ENCODE data around the gene CNOT6L.

Gene CNOT6L

DNA sequence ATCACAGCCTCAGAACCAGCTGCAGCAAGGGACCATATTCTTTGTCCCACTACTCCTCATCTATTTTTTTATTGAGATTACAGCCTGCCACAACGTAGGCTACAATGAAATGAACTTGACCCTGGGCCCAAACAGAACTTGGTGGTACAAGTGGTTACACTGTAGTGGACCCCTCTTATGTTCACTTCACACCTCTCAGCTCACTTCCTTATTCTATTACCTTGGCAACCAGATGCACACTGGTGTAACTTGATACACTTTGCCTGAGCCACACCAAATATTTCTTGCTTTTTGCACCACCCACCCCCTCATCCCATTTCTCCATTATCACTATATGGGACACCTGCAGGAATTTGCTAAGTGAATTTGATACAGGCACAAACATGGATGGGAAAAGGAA lies 107.7 kb downstream of the CNOT6L start:
- Histone ChIP-seq H2AFZ (ENCODE audit: low read length) (no peak overlapping the region), H3K36me3 (ENCODE audit: insufficient read depth, low read length) (0 out of 2 replicates have a peak, but pooled peaks cover 7% of the 10 kb centered on the region), H4K20me1 (ENCODE audit: insufficient read depth, low read length, poor library complexity, severe bottlenecking) (no peaks in the 10 kb centered on the region), H3K4me3 (ENCODE audit: low read length, poor library complexity, severe bottlenecking) (no peak overlapping the region), H3K79me2 (ENCODE audit: insufficient read depth, low read length) (no peaks in the 10 kb centered on the region), H3K4me1 (ENCODE audit: insufficient read depth, low read length, poor library complexity, severe bottlenecking) (peaks cover 8% of the 10 kb centered on the region), H3K9ac (ENCODE audit: low read depth, low read length, poor library complexity, severe bottlenecking) (no peak overlapping the region), H3K4me2 (ENCODE audit: low read depth, low read length, poor library complexity, severe bottlenecking) (no peak overlapping the region), H3K27me3 (ENCODE audit: insufficient read depth, low read length, poor library complexity, severe bottlenecking) (no peaks in the 10 kb centered on the region), H3K9me3 (ENCODE audit: insufficient read depth, low read depth, low read length) (no peaks in the 10 kb centered on the region), H3F3A (ENCODE audit: low read depth) (no peaks in the 10 kb centered on the region), H3K9me2 (replicated peaks; ENCODE audit: low read depth, low read length) (no peaks in the 10 kb centered on the region)
- TF ChIP-seq, protein P1, sequence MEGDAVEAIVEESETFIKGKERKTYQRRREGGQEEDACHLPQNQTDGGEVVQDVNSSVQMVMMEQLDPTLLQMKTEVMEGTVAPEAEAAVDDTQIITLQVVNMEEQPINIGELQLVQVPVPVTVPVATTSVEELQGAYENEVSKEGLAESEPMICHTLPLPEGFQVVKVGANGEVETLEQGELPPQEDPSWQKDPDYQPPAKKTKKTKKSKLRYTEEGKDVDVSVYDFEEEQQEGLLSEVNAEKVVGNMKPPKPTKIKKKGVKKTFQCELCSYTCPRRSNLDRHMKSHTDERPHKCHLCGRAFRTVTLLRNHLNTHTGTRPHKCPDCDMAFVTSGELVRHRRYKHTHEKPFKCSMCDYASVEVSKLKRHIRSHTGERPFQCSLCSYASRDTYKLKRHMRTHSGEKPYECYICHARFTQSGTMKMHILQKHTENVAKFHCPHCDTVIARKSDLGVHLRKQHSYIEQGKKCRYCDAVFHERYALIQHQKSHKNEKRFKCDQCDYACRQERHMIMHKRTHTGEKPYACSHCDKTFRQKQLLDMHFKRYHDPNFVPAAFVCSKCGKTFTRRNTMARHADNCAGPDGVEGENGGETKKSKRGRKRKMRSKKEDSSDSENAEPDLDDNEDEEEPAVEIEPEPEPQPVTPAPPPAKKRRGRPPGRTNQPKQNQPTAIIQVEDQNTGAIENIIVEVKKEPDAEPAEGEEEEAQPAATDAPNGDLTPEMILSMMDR (conservative IDR thresholded peaks at IDR 0.05; ENCODE audit: low read length), result no peak
- no peak for TF ChIP-seq EZH2phosphoT487 (IDR thresholded peaks at IDR 0.05; ENCODE audit: borderline replicate concordance)

DNA sequence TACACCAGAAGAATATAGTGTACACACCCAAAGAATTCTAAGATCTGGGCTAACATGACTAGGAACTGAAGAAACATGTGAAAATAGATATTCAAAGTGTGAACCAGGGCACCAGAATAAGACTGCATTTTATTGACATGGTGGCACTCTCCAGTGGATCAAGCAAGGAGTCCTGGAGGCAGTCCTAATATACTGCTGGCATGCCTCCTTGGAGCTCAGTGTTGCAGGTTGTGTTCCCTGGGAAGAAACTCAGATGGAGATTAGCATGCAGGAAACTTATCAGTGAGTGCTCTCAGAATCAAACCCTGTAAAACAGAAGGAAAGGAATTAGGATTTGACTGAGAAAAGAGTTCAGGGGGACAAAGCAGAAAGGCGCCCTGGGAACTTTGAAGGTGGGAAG lies 108.5 kb downstream of the CNOT6L start:
- no peak for TF ChIP-seq EZH2phosphoT487 (IDR thresholded peaks at IDR 0.05; ENCODE audit: borderline replicate concordance)
- TF ChIP-seq, protein P1 (conservative IDR thresholded peaks at IDR 0.05; ENCODE audit: low read length), result no peak
- H3K4me3 ChIP-seq (ENCODE audit: low read length, poor library complexity, severe bottlenecking), result no peak overlapping the region
- H3F3A ChIP-seq (ENCODE audit: low read depth), result no peaks in the 10 kb centered on the region

DNA sequence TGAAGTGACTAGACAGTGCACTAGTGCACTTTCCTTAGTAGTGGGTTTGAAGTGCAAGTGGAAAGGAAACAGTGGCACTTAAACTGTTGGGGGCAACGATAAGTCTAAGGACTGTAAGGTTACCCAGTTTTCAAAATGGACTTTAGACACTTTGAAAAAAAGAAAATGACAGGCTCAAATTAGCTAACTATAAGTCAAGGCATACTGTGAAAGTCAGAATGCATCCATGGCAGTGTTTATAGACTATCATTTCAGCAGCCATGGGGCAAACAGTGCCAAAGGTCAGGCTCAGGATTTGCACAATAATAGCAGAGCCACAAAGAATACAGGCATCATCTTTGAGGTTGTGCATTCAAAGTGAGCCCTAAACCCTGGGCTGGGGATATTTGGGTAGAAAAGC lies 109.1 kb downstream of the CNOT6L start:
- H4K20me1 ChIP-seq (ENCODE audit: insufficient read depth, low read length, poor library complexity, severe bottlenecking), result no peaks in the 10 kb centered on the region
- TF ChIP-seq EZH2phosphoT487 (IDR thresholded peaks at IDR 0.05; ENCODE audit: borderline replicate concordance), result no peak
- TF ChIP-seq, protein P1 (conservative IDR thresholded peaks at IDR 0.05; ENCODE audit: low read length), result no peak
- H3K9ac ChIP-seq (ENCODE audit: low read depth, low read length, poor library complexity, severe bottlenecking), result no peak overlapping the region
- no peak overlapping the region for H3K4me3 ChIP-seq (ENCODE audit: low read length, poor library complexity, severe bottlenecking)
- H3F3A ChIP-seq (ENCODE audit: low read depth), result no peaks in the 10 kb centered on the region
- H3K79me2 ChIP-seq (ENCODE audit: insufficient read depth, low read length), result no peaks in the 10 kb centered on the region
- no peaks in the 10 kb centered on the region for H3K9me2 ChIP-seq (replicated peaks; ENCODE audit: low read depth, low read length)
- H2AFZ ChIP-seq (ENCODE audit: low read length), result no peak overlapping the region
- peaks cover 13% of the 10 kb centered on the region for H3K4me1 ChIP-seq (ENCODE audit: insufficient read depth, low read length, poor library complexity, severe bottlenecking)
- H3K4me2 ChIP-seq (ENCODE audit: low read depth, low read length, poor library complexity, severe bottlenecking), result no peak overlapping the region
- H3K27me3 ChIP-seq (ENCODE audit: insufficient read depth, low read length, poor library complexity, severe bottlenecking), result no peaks in the 10 kb centered on the region
- 0 out of 2 replicates have a peak, but pooled peaks cover 7% of the 10 kb centered on the region for H3K36me3 ChIP-seq (ENCODE audit: insufficient read depth, low read length)
- H3K9me3 ChIP-seq (ENCODE audit: insufficient read depth, low read depth, low read length), result no peaks in the 10 kb centered on the region

More for the DNA sequence above, 108.5 kb downstream of the CNOT6L start:
- no peak overlapping the region for H3K9ac ChIP-seq (ENCODE audit: low read depth, low read length, poor library complexity, severe bottlenecking)
- H3K9me3 ChIP-seq (ENCODE audit: insufficient read depth, low read depth, low read length), result no peaks in the 10 kb centered on the region
- no peak overlapping the region for H2AFZ ChIP-seq (ENCODE audit: low read length)
- H3K36me3 ChIP-seq (ENCODE audit: insufficient read depth, low read length), result 0 out of 2 replicates have a peak, but pooled peaks cover 7% of the 10 kb centered on the region
- H3K9me2 ChIP-seq (replicated peaks; ENCODE audit: low read depth, low read length), result no peaks in the 10 kb centered on the region
- H3K27me3 ChIP-seq (ENCODE audit: insufficient read depth, low read length, poor library complexity, severe bottlenecking), result no peaks in the 10 kb centered on the region
- H3K4me1 ChIP-seq (ENCODE audit: insufficient read depth, low read length, poor library complexity, severe bottlenecking), result peaks cover 13% of the 10 kb centered on the region
- no peaks in the 10 kb centered on the region for H3K79me2 ChIP-seq (ENCODE audit: insufficient read depth, low read length)
- no peaks in the 10 kb centered on the region for H4K20me1 ChIP-seq (ENCODE audit: insufficient read depth, low read length, poor library complexity, severe bottlenecking)
- no peak overlapping the region for H3K4me2 ChIP-seq (ENCODE audit: low read depth, low read length, poor library complexity, severe bottlenecking)

All from Loucy (cell line).